ELR (cell line): ENCODE measurements around the gene MYG1.
"Not testable (repeated sequence)": the region's sequence is repeated elsewhere in the genome, so short reads cannot be mapped to it uniquely, and the experiment has no call there.

Experiments
- DNase-seq: peaks from one replicate; pipeline ENCODE4 v3.0.0-alpha.2; 2015; ENCODE audit warnings: low read depth

Gene MYG1

DNA sequence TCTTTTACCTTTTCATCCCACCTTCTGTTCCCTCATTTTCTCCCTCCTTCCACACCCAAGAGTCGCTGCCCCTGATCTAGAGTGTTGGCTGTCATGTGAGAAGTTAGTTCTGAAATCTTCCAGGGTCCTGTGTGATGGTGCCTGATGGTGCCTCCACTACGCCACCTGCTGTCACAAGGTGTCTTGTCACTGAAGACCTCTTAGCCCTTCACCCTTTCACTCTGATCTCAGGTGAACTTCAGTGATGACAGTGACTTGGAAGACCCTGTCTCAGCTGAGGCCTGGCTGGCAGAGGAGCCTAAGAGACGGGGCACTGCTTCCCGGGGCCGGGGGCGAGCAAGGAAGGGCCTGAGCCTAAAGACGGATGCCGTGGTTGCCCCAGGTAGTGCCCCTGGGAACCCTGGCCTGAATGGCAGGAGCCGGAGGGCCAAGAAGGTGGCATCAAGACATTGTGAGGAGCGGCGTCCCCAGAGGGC lies 11.7 kb upstream of the MYG1 start:
- DNase-seq: peak; percentile 68

DNA sequence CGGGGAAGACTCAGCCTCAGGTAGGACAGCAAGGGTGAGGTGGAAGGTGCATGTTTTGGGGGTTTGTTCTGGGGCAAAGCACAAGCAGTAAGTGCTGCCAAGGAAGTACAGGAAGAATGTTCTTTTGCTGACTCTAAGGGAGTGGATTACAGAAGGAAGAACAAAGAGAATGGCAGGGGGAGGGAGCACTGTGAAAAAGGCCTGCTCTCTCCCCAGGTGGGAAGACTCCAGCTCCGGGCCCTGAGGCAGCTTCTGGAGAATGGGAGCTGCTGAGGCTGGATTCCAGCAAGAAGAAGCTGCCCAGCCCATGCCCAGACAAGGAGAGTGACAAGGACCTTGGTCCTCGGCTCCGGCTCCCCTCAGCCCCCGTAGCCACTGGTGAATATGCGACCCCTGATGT lies 11.2 kb upstream of the MYG1 start:
- DNase-seq: no peak

DNA sequence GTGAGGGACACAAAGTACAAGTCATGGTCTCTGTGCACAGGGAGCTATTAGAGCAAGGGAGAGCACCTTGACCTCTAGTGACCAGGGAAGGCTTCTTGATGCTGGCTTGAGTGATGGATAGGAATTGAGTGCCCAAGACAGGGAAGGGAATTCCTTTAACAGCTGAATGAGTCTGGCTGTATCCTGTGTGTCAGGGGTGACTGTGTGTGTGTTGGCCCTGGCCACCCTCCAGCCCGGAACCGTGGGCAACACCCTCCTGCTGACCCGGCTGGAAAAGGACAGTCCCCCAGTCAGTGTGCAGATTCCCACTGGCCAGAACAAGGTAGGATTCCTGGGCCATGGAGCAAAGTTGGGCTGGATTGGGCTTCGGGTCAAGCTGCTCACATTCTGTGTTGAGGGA lies 9.6 kb upstream of the MYG1 start:
- DNase-seq: peak; percentile 87

DNA sequence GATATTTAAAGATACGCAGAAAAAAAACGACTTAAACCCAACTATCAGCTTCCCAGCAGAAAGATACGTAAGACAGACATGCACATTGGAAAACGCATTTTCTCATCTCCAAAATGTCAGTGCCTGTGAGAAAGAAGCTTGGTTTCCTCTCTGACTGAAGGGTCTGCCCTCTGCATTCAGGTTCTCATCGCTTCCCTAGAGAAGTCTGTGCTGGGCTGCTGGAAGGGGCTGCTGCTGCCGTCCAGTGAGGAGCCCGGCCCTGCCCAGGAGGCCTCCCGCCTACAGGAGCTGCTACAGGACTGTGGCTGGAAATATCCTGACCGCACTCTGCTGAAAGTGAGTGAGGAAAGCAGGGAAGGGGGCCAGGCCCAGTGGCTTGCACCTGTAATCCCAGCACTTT lies 8.8 kb upstream of the MYG1 start:
- peak; percentile 56 for DNase-seq

DNA sequence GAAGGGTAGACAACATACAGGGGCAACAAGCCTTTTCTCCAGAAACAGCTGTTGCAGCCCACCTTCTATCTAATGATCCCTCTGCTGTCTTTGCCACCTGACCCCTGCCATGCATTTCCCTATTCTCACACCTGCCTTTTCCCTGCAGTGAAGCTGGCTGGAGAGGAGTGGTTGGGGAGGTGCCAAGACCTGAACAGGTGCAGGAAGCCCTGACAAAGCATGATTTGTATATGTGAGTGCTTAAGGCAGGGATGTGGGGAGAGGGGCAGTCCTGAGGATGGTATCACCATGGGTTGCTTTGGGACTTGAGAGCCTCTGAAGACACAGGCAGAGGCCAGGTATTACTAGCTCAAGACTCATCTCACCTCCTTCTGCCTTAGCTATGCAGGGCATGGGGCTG lies 7.1 kb upstream of the MYG1 start:
- no peak for DNase-seq

DNA sequence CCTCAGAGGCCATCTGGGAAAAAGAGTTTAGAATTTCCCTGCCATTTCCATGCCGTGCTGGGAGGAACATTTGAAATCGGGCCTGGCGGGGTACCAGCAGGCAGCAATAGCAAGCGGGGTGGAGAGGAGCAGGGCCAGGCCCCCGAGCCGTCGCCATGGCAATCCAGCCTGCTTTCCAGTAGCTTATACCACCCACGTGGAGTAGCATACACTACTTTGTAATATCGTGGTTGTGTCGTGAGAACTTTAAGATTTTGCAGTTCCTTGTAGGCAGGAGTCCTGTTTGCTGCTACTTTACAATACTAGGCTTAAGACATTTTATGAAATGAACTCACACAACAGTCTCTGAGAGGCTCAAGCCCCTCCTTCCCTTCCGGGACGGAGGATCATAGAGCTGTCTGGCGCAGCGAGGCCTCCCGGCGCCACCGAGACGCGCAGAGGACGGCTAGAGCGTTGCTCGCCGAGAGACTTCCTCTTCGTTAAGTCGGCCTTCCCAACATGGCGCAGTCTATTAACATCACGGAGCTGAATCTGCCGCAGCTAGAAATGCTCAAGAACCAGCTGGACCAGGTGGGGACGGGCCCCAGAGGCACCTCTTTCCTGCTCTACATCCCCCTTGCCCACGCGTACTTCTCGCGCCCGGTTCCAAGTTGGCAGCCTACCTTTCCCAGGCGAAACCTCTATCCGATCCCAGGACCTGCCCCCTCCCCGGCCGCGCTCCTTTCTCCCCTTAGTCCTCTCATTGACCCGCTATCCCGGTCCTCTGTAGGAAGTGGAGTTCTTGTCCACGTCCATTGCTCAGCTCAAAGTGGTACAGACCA lies 4.2 kb upstream of the MYG1 start, which contains the start of gene PFDN5:
TSS of gene PFDN5 (plus strand) at position 473 of the 821 bp plus-strand sequence. CDS start at position 499, 26 bp downstream.
- DNase-seq: peak; percentile 90

DNA sequence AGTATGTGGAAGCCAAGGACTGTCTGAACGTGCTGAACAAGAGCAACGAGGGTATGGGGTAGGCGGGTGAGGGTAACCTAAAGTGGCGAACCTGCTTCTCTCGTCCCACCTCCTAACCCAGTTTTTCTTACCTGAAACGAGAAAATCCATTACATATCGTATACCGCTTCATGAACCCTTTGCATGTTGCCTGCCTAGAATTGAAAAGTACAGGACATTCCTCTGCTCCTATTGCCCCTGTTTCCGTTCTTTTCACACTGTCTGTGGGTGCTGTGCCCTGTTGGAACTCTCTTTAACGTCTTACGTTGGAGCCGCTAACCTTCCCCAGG lies 3.6 kb upstream of the MYG1 start:
- DNase-seq: no peak

DNA sequence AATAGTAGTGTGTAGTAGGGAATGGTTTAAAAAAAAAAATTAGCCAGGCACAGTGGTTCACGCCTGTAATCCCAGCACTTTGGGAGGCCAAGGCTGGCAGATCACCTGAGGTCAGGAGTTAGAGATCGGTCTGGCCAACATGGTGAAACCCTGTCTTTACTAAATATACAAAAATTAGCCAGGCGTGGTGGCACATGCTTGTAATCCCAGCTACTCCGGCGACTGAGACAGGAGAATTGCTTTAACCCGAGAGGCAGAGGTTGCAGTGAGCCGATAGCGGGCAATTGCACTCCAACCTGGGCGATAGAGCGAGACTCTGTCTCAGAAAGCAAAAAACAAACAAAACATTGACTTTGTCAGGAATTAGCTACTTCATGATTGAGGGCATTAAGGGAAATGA lies 2.4 kb upstream of the MYG1 start:
- not testable (repeated sequence) for DNase-seq

DNA sequence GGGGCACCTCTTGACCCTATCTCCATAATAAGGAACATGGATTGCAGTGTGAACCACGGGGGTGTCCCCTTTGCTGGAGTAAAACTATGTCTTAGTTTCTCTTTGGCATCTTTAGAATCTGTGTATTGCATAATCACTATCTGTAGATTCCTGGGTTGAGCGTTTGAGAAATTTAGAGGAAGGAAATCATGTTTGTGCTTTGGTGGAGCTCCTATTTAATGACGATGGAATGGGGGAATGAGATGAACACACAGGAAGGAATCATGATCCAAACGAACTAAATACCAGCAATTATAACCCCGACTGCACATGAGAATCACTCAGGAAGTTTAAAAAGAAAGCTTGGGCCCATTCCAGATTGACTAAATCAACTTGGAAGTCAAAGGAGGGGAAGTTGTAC lies 1.3 kb upstream of the MYG1 start:
- DNase-seq: peak; percentile 93

DNA sequence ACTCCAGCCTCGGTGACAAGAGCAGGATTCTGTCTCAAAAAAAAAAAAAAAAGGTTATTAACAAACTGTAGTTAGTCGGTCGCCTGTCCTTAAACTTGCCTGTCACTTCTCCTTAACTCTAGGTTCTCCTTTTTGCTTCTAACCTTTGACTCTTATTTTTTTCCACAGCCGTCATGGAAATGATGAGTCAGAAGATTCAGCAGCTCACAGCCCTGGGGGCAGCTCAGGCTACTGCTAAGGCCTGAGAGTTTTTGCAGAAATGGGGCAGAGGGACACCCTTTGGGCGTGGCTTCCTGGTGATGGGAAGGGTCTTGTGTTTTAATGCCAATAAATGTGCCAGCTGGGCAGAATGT lies 418 bp upstream of the MYG1 start:
- peak; percentile 93 for DNase-seq

DNA sequence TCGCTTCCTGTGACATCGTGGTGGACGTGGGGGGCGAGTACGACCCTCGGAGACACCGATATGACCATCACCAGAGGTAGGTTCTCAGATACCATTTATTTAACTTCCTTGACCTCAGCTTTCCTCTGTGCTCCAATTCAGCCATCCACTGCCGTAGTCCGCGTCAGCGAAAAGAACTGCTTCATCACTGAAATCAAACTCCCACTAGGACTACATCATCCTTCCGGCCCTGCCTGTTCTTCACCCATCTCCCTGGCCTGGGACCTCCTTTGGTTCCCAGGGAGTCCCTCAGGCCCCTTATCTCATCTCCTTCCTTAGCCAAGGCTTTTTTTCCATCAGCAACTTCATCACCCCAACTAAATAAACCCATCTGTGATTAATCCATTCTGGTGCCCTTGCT lies 692 bp downstream of the MYG1 start:
- DNase-seq: peak; percentile 72

DNA sequence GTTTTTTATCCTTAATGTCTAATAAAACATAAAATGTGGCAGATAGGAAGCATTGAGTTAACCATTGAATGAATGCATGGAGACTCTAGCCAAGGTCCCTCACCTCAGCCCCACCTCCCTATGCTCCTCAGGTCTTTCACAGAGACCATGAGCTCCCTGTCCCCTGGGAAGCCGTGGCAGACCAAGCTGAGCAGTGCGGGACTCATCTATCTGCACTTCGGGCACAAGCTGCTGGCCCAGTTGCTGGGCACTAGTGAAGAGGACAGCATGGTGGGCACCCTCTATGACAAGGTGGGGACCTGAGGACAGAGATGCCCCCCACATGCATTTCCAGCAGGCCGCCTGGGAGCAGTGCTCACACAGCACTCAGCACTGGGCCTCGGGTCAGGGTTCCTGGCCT lies 3.4 kb downstream of the MYG1 start:
- no peak for DNase-seq

DNA sequence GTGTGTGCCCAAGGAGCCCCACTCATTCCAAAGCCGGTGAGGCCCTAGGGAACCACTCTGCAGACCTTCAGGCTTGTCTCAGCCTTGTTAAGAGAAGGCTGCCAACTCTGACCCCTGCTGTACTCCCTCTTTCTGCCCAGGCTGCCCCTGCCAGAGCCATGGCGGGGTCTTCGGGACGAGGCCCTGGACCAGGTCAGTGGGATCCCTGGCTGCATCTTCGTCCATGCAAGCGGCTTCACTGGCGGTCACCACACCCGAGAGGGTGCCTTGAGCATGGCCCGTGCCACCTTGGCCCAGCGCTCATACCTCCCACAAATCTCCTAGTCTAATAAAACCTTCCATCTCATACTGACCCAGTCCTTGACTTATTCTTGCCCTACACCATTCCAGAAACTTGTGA lies 7.3 kb downstream of the MYG1 start:
- DNase-seq: no peak

DNA sequence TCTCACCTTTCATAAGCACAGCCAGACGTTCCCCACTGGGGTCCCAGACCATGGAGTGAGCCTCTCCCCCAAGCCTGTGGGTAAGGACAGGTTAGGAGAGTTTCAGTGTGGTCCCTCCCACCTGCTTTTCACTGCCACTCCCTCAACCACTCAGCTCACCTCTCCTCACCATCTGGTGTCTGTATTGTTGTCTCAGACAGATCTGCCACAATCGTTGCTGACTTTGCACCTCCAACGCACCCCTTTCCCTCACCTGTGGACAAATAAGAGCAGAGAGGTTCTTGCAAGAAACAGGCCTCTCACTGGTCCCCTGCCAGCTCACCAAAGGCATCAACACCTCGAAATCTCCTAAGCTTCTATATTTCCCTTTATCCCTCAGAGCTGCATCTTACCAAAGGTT lies 8.8 kb downstream of the MYG1 start:
- no peak for DNase-seq

DNA sequence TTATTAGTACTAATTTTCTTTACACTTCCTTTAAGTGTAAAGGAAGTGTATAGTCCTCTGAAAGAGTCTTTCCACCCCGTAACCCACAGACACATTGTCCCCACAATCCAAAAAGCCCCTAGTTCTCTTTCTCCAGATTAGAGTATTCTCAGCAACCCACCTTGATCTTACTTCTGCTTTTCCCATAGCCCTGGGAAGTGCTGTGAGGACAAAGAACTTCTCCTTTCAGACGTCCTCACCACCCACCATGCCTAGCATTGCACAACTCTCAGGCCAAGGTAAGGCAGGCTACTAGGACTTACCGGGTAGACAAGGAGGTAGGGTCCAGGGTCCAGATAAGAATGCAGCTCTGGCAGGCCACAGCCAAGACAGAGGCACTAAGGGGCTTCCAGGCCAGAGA lies 14.5 kb downstream of the MYG1 start:
- DNase-seq: no peak

DNA sequence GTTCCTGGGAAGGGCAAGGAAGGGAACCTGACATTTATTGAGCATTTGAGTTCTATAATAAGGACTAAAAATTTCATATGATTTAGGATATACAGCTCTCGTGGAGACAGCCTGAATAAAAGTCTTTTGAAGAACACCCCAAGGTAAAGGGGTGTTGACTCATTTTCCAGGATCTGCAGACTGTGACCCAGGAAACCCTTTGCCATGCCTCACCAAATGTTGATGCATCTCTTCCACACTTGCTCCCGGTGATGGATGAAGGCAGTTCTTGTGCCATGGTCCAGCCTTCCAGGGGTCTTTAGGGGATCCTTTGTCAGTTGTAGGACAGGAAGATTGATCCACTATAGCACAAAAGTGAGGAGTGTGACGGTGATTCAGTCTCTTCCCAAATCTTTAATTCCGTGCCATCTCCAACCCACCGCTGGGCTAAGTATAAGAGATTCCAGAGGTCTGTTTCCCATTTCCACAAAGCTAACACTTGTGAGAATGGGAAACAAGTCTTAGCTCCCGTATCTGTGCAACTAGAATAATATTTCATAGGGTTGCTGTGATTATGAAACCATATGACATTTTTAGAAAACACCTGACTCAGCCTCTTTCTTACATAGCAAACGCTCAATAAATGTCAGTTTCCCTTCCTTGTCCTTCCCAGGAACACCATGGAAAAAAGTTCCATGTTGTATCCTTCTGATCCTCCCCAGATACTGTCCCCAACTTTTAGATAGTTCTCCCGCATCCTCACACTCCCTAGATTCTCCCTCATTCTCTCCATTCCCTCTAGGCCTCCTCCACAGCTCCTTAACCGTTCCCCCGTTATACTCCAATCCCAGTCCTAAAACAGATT lies 21.1 kb downstream of the MYG1 start:
- DNase-seq: peak; percentile 50

DNA sequence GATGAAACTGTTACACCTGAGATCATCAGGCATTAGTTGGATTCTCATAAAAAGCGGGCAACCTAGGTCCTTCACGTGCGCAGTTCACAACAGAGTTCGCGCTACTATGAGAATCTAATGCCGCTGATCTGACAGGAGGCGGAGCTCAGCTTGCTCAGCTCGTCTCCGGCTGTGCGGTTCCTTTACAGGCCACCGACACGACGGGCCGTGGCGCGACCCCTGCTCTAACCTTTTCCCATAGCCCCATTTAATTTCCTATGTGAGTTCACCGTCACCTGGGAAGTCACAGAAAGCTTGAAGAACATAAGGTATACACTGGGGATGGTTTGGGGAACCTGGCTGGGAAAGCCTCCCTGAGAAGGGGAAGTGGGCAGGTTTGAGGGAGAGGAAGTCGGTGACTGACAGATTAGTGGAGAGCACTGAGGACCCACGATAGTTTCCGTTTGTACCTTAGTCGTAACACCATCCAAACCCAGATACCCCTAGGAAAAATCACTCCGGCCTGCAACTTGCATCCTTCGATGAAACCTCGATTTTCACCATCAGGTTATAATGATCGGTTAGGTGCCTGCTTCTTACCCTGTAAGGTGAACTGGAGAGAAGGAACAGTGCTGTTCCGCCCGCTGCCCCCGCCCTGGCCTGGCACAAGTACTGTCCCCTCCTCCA lies 24.8 kb downstream of the MYG1 start:
- no peak for DNase-seq

DNA sequence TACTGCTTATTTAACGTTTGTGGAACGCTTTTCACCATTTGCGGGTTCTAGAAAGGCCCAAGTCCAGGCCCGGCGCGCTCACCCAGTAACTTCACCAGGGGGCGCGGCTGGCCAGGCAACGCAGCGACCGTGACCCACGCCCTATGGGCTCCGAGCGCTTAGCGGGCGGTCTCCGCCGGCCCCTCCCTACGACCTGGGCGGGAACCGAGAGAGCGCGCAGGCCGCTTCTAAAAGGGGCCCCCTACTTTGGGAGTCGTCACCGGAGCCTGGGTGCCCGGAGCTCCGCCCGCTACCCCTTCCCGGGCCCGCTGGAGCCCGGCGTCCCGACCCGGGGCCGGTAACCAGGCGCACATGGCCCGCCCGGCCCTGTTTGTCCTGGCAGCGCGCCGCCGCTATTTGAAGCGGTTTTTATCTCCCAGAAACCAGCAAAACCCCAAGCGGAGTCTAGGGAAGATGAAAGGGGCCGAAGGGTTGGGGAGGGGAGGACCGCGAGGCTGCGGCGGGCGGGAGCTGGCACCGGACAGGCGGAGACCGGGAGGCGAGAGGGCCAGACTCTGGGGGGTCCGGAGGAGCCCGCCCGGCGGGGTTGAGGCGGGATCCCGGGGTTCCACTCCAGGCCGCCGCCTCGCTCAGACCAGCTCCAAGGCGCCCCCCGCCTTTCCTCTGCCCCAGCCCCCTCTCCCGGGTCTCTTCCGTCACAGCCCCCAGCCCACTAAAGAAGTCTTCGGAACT lies 25.4 kb downstream of the MYG1 start:
- DNase-seq: peak; percentile 96

DNA sequence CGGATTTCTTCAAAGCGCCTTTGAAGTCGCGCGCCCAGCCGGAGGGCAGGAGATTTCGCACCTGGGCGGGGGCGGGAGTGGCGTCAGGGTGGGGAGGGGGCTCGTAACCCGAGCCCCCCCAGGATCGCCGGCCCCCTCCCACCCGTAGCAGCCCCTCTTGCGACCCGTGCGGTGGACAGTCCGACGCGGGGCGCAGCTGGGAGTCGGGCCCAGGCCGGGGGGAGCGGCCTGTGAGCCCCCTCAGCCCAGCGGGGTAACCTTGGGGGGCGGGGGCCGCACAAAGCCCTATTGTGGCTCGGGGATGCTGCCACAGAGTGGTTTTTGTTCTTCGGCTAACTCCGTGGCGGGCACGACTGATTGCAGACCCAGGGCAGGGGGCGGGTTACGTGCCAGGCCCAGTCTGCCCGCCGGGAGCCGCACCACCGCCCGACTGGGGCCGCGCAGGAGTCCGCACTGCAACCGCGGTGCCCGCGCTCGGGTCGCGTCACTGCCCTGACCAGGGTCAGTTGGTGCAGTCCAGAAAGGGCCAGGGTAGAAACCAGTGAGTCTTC lies 26.1 kb downstream of the MYG1 start:
- peak; percentile 37 for DNase-seq

DNA sequence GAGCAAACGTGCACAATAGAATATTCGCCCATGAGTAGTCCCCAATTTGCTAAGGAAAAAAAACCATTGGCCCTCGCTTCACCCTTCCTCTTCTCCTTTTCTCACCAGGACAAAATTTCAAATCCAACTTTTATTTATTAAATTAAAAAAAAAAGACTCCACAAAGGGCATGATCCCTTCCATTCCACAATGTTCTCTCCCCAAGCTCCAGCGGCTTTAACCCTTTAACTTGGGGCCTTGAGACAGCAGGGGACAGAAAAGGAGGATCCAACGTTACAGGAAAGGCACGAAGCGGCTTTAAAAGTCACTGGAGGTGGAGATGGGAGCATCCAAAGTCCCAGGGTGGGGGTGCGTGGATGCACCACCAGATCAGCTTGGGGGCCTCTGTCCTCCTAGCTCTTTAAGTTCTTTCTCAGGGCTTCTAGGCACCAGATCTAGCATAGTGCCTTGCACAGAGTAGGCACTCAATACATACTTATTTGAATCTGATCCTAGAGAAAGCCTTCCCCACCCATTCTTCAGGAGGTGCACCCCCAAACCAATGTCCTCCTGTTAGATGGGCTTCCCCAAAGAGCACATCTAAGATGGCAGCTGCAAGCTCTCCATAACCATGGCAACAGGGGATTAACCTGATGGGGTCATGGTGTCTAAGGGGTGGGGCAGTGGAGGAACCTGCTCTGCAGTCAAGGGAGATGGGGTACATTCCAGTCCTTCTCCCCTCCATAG lies 27.1 kb downstream of the MYG1 start:
- DNase-seq: no peak

DNA sequence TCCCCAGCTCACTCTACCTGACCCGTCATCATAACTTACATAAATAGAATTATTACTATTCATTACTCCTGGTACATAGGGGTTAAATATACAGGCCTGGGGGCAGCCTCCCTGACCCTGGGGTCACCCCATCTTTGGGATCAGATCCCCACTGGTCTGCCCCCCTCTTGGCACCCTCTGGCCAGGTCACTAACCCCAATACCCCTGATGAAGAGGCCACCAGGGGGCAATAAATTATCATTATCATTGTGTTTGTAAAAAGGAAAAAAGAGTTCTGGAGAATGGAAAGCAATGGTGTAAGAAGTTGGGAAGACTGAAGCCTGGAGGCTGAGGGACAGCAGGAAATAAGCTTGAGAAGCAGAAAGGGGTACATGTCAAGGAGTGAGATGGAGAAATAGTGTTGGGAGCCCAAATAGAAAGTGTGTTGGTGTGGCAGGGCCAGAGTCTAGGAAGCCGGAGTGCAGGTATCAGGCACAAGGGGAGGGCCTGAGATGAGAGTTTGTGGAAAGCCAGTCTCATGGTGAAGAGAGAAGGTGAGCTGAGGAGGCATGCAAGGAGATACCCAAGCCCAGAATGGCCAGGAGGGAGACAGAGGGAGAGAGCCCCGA lies 28.0 kb downstream of the MYG1 start:
- peak; percentile 56 for DNase-seq
